Osteocyte (in vitro differentiated cells): ENCODE results near the gene GLG1. TPM values are rescaled to one million over a fixed set of nuclear protein-coding genes. Genes with fewer than 3 reads are reported as not detected.
"Not testable (repeated sequence)": the region's sequence is repeated elsewhere in the genome, so short reads cannot be mapped to it uniquely, and the experiment has no call there.

ENCODE experiments used
- DNase-seq: peaks from one replicate; pipeline ENCODE4 v3.0.0; 2021; ENCODE audit warnings: mixed read lengths; ENCODE audit not compliant: unreplicated experiment; ENCODE audit errors: extremely low spot score
- H3K27ac Mint-ChIP-seq: one replicate; pipeline ENCODE4 v1.8.0; 2021; ENCODE audit warnings: mild to moderate bottlenecking, mixed read lengths; ENCODE audit not compliant: unreplicated experiment
- H3K27me3 Mint-ChIP-seq: one replicate; pipeline ENCODE4 v1.8.0; 2021; ENCODE audit warnings: mixed read lengths; ENCODE audit not compliant: unreplicated experiment
- H3K36me3 Mint-ChIP-seq: one replicate; pipeline ENCODE4 v1.8.0; 2021; ENCODE audit warnings: mixed read lengths; ENCODE audit not compliant: unreplicated experiment
- H3K4me1 Mint-ChIP-seq: one replicate; pipeline ENCODE4 v1.8.0; 2021; ENCODE audit warnings: mixed read lengths; ENCODE audit not compliant: unreplicated experiment
- H3K4me3 Mint-ChIP-seq: one replicate; pipeline ENCODE4 v1.8.0; 2021; ENCODE audit warnings: mild to moderate bottlenecking, moderate library complexity, mixed read lengths; ENCODE audit not compliant: unreplicated experiment
- H3K9me3 Mint-ChIP-seq: one replicate; pipeline ENCODE4 v1.8.0; 2021; ENCODE audit warnings: mixed read lengths; ENCODE audit not compliant: unreplicated experiment
- long read RNA-seq: library from polyadenylated mRNA; unstranded; transcript quantifications from one replicate; pipeline ENCODE4 v2.0.0, GENCODE V29; 2021
- total RNA-seq: library from RNA; stranded (reverse); gene quantifications from 2 replicates; pipeline ENCODE4 v1.2.1, GENCODE V29; 2021
- TF ChIP-seq, protein P1 (sequence below): fragments of 200-600 bp; sonication (generic); IDR thresholded peaks from 2 replicates; pipeline ENCODE4 v1.5.0; 2021; ENCODE audit warnings: antibody characterized with exemption, mild to moderate bottlenecking, moderate library complexity

GLG1 gene
- total RNA-seq: 241 and 255 TPM in 2 replicates
- long read RNA-seq, full-length matches to known transcripts: 5 of 138 reads
- long read RNA-seq, partial matches to known transcripts: 100 of 138 reads
- long read RNA-seq, other reads (novel, unspliced or antisense): 33 of 138 reads

DNA sequence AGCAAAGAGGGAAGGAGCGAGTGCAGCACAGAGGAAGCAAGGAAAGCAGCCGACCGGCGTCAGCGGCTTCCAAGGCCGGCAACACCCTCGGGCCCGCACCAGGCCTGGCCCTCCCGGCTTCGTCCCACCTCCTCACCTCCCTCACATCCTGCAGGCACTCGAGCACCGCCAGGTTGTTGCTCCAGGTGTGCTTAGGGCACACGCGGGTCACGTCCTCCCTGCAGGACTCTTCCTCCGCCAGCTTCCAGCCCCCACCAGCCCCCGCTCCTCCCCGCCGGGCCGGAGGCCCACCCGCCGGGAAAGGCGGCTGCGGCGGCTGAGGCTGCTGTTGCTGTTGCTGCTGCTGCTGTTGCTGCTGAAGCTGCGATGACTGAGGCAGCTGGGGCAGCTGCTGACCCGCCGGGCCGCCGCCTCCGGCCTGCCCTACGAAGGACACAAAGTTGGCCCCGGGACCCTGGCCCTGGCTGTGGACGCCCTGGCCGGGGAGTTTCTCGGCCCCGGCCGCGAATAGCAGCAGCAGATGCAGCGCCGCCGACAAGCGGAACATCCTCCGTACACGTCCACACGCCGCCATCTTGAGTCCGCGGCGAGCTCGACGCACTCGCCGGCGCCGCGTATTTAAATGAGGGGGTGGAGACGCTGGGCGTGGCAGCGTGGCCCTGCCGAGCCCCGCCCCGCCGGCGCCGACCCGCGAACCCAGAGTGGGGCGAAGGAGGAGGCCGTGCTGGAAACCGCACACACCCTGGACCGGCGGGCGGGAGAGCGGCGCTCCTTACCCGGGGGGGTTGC, at the start of gene GLG1:
GLG1 (minus strand) TSS at position 594 of the 789 bp plus-strand sequence; CDS start at position 574, 20 bp downstream.
- Mint-ChIP-seq H3K4me3 (peak within 1 kb of the TSS; percentile 95), H3K27ac (peak within 1 kb of the TSS; percentile 96), H3K4me1 (peaks cover 43% of the 10 kb centered on the region), H3K27me3 (no peaks in the 10 kb centered on the region), H3K9me3 (no peaks in the 10 kb centered on the region), H3K36me3 (no peaks in the 10 kb centered on the region)
- peak; percentile 95 for DNase-seq
- TF ChIP-seq, protein P1, sequence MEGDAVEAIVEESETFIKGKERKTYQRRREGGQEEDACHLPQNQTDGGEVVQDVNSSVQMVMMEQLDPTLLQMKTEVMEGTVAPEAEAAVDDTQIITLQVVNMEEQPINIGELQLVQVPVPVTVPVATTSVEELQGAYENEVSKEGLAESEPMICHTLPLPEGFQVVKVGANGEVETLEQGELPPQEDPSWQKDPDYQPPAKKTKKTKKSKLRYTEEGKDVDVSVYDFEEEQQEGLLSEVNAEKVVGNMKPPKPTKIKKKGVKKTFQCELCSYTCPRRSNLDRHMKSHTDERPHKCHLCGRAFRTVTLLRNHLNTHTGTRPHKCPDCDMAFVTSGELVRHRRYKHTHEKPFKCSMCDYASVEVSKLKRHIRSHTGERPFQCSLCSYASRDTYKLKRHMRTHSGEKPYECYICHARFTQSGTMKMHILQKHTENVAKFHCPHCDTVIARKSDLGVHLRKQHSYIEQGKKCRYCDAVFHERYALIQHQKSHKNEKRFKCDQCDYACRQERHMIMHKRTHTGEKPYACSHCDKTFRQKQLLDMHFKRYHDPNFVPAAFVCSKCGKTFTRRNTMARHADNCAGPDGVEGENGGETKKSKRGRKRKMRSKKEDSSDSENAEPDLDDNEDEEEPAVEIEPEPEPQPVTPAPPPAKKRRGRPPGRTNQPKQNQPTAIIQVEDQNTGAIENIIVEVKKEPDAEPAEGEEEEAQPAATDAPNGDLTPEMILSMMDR: no peak

DNA sequence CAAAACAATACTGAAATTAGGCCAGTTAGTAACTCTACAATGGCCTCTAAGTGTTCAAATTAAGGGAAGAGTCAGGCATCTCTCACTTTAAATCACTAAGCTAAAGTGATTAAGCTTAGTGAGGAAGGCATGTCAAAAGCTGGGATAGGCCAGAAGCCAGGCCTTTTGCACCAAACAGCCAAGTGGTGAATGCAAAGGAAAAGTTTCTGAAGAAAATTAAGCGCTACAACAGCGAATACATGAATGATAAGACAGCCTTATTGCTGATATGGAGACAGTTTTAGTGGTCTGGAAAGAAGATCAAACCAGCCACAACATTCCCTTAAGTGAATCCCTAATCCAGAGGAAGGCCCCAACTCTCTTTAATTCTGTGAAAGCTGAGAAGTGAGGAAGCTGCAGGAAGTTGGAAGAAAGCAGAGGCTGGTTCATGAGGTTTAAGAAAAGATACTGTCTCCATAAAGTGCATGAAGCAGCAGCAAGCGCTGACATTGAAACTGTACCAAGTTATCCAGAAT, 47.7 kb upstream of the GLG1 start:
- no peaks in the 10 kb centered on the region for H3K9me3 Mint-ChIP-seq
- peaks cover 22% of the 10 kb centered on the region for H3K36me3 Mint-ChIP-seq
- TF ChIP-seq, protein P1: no peak
- peaks cover 26% of the 10 kb centered on the region for H3K4me1 Mint-ChIP-seq
- no peak for DNase-seq
- no peak overlapping the region for H3K4me3 Mint-ChIP-seq
- H3K27ac Mint-ChIP-seq: no peak overlapping the region
- no peaks in the 10 kb centered on the region for H3K27me3 Mint-ChIP-seq

DNA sequence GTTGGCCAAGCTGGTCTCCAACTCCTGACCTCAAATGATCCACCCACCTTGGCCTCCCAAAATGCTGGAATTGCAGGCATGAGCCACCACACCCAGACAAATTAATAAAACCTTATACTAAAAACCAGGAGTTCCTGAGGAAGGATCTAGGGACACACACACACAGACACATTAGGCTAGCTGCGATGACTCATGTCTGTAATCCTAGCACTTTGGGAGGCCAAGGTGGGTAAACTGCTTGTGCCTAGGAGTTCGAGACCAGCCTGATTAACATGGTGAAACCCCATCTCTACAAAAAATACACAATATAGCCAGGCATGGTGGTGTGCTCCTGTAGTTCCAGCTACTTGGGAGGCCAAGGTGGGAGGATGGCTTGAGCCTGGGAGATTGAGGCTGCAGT, 46.0 kb upstream of the GLG1 start:
- not testable (repeated sequence) for H3K4me3 Mint-ChIP-seq, H3K9me3 Mint-ChIP-seq, H3K27me3 Mint-ChIP-seq, DNase-seq
- peaks cover 18% of the 10 kb centered on the region for H3K36me3 Mint-ChIP-seq
- peak overlapping the region; percentile 57 for H3K27ac Mint-ChIP-seq
- H3K4me1 Mint-ChIP-seq: peaks cover 22% of the 10 kb centered on the region

DNA sequence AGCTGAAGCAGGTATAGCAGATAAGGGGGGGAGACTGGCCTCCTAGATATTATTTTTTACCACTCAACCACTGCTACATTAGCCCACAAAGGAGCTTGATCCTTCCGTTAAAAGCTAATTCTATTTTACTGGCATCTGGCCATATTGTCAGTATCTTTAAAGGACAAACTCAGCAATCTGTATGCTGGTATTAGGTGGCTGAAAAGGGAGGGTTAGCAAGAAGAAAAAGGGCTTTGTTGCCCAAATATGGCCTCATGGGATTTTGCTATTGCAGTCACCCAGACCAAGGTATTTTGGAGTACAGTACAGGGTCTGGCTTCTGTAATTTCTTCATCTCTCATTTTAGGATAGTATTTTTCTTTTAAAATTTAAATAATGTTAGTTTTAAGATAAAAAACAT, 45.3 kb upstream of the GLG1 start:
- Mint-ChIP-seq H3K27me3 (no peaks in the 10 kb centered on the region), H3K4me3 (no peak overlapping the region), H3K27ac (no peak overlapping the region), H3K36me3 (peaks cover 19% of the 10 kb centered on the region), H3K4me1 (peaks cover 29% of the 10 kb centered on the region), H3K9me3 (no peaks in the 10 kb centered on the region)
- TF ChIP-seq, protein P1: no peak
- no peak for DNase-seq

DNA sequence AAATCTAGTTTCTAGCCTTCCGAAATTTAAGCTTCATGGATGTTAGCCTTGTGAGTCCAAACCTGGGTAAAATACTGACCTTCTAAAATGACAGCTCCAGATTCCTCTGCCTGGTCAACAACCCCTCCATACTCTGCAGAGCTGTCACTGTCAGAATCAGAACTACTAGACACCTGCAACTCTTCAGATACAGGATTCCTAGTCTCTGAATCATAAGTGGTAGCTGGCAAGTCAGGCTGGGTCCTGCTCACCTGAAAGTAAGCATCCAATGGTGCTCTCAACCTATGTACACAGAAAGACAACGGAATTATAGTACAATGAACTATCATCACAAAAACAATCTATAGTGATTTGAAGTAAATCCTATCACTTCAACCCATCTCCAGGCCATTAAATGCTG, 44.9 kb upstream of the GLG1 start:
- DNase-seq: no peak
- H3K36me3 Mint-ChIP-seq: peaks cover 19% of the 10 kb centered on the region

More for the DNA sequence above, 44.9 kb upstream of the GLG1 start:
- Mint-ChIP-seq H3K9me3 (no peaks in the 10 kb centered on the region), H3K27ac (peak overlapping the region; percentile 54), H3K27me3 (no peaks in the 10 kb centered on the region), H3K4me3 (no peak overlapping the region), H3K4me1 (peaks cover 32% of the 10 kb centered on the region)
- TF ChIP-seq, protein P1: no peak
